Natural killer cell (primary cell): ENCODE results near the gene FMN1. TPM values are rescaled to one million over a fixed set of nuclear protein-coding genes. Genes with fewer than 3 reads are reported as not detected.

ENCODE experiments used
- ATAC-seq, 3 donors: fragments of 150-1000 bp in 2 of 3; fragments of 200-7000 bp in 1 of 3; cut with Tn5 transposase; 1 replicate in 1 of 3; 2 replicates in 2 of 3; pipeline ENCODE4 v1.10.0; 2021; ENCODE audit warnings: mild to moderate bottlenecking in 2 of 3, moderate library complexity in 2 of 3
- DNase-seq, 2 donors: peaks; one replicate each; pipeline versions ENCODE4 v3.0.0 to v3.0.0-alpha.2; 2013 to 2021; ENCODE audit warnings: mixed read lengths in 1 of 2
- H3K27ac ChIP-seq: one replicate; pipeline ENCODE4 v1.5.1; 2013; ENCODE audit warnings: mild to moderate bottlenecking, low read length
- H3K27me3 ChIP-seq: one replicate; pipeline ENCODE4 v1.6.1; 2013; ENCODE audit warnings: low read length; ENCODE audit not compliant: control insufficient read depth, insufficient read depth
- H3K36me3 ChIP-seq: one replicate; pipeline ENCODE4 v1.6.1; 2013; ENCODE audit warnings: low read length; ENCODE audit not compliant: control insufficient read depth, insufficient read depth
- H3K4me1 ChIP-seq: one replicate; pipeline ENCODE4 v1.6.1; 2013; ENCODE audit warnings: low read length; ENCODE audit not compliant: control insufficient read depth, insufficient read depth
- H3K4me3 ChIP-seq: one replicate; pipeline ENCODE4 v1.5.1; 2013; ENCODE audit warnings: low read length
- H3K9me3 ChIP-seq: one replicate; pipeline ENCODE4 v1.6.1; 2013; ENCODE audit warnings: low read length; ENCODE audit not compliant: control insufficient read depth, insufficient read depth
- H3K27ac Mint-ChIP-seq, 2 donors: one replicate each; pipeline ENCODE4 v1.8.0; 2022; ENCODE audit warnings: mild to moderate bottlenecking in 2 of 2, mixed read lengths in 2 of 2, moderate library complexity in 1 of 2
- H3K27me3 Mint-ChIP-seq, 2 donors: one replicate each; pipeline ENCODE4 v1.8.0; 2022; ENCODE audit warnings: low read depth in 2 of 2, mixed read lengths in 2 of 2
- H3K36me3 Mint-ChIP-seq: one replicate; pipeline ENCODE4 v1.8.0; 2022; ENCODE audit warnings: mixed read lengths
- H3K4me1 Mint-ChIP-seq, 2 donors: one replicate each; pipeline ENCODE4 v1.8.0; 2022; ENCODE audit warnings: mixed read lengths in 2 of 2
- H3K4me3 Mint-ChIP-seq: one replicate; pipeline ENCODE4 v1.8.0; 2022; ENCODE audit warnings: mild to moderate bottlenecking, moderate library complexity, mixed read lengths
- H3K9me3 Mint-ChIP-seq, 2 donors: one replicate each; pipeline ENCODE4 v1.8.0; 2022; ENCODE audit warnings: mixed read lengths in 2 of 2
- WGBS: methylation state at CpG from one replicate; pipeline ENCODE4 v1.1.7; 2013; ENCODE audit warnings: missing lambda C conversion rate; ENCODE audit not compliant: insufficient coverage; 5-methylcytosine and 5-hydroxymethylcytosine counted together
- intact Hi-C: fragments of 100-400 bp; cut with micrococcal nuclease; formaldehyde crosslinking; loops from one replicate; pipeline ENCODE4 v1.14.2; 2022
- total RNA-seq, 4 donors: library from RNA; stranded (reverse); fragments of 120-200 nt in 1 of 4; gene quantifications; one replicate each; pipeline versions ENCODE4 v1.2.3 to v1.2.4, GENCODE V29; 2013 to 2022
- TF ChIP-seq, protein P1 (sequence below): fragments of 200-600 bp; IDR thresholded peaks from one replicate; pipeline ENCODE4 v1.8.0; 2022; ENCODE audit warnings: antibody characterized with exemption

Gene FMN1
- total RNA-seq, 3 donors from 2014 or later (not counting 1 experiment from before 2014, with no cell fraction given) = 2.0 to 19.2 (median 2.2) TPM

DNA sequence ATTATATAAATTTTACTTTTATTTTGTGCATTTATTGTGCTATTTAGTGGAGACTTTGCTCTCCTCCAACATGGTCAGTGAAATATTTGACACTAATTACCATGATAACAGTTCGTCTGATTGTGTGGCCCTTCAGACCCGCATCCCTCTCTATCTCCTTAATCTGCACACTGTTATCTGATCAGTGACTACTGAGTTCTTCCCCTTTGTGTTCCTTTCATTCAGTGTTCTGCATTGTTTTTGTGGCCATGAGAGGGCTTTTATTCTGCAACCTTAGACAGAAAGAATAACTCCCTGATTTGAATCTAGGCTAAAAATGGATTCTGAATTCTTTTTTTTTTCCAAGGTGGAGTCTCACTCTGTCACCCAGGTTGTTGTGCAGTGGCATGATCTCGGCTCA lies 11.9 kb upstream of the FMN1 start:
- H3K36me3 Mint-ChIP-seq = no peaks in the 10 kb centered on the region
- WGBS = 63% methylated on average over 3 of the region's 3 CpGs
- DNase-seq (no peak), ATAC-seq (peak in 1 of 3 donors; percentile 71)
- H3K27me3 Mint-ChIP-seq = no peaks in the 10 kb centered on the region
- Histone ChIP-seq H3K4me3 (no peak overlapping the region), H3K27ac (no peak overlapping the region), H3K27me3 (no peaks in the 10 kb centered on the region), H3K9me3 (no peaks in the 10 kb centered on the region), H3K4me1 (peaks cover 4% of the 10 kb centered on the region), H3K36me3 (no peaks in the 10 kb centered on the region)
- H3K27ac Mint-ChIP-seq = no peak overlapping the region
- H3K9me3 Mint-ChIP-seq = no peaks in the 10 kb centered on the region
- intact Hi-C loops = no loop called here
- TF ChIP-seq, protein P1, sequence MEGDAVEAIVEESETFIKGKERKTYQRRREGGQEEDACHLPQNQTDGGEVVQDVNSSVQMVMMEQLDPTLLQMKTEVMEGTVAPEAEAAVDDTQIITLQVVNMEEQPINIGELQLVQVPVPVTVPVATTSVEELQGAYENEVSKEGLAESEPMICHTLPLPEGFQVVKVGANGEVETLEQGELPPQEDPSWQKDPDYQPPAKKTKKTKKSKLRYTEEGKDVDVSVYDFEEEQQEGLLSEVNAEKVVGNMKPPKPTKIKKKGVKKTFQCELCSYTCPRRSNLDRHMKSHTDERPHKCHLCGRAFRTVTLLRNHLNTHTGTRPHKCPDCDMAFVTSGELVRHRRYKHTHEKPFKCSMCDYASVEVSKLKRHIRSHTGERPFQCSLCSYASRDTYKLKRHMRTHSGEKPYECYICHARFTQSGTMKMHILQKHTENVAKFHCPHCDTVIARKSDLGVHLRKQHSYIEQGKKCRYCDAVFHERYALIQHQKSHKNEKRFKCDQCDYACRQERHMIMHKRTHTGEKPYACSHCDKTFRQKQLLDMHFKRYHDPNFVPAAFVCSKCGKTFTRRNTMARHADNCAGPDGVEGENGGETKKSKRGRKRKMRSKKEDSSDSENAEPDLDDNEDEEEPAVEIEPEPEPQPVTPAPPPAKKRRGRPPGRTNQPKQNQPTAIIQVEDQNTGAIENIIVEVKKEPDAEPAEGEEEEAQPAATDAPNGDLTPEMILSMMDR = no peak
- no peak overlapping the region for H3K4me3 Mint-ChIP-seq
- H3K4me1 Mint-ChIP-seq = peaks cover 6 to 16% of the 10 kb centered on the region in 2 donors

DNA sequence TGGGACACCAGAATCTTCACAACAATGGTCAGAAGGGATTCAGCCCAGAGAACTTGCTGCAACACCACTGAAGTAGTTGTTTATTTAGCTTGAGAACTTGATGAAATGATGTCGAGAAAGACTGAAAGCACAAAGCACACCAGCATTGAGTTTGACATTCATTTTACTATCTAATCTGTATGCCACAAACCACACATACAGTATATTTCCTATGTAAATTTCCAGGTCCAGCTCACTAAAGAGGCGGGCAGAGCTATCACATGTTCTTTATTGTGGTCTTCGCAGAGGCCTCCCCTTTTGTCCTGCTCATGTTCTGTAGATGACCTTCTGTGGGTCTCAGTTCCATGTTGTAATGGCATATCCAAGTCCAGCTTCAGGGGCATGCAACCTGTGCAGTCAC lies 10.4 kb upstream of the FMN1 start:
- H3K4me3 ChIP-seq = no peak overlapping the region
- Mint-ChIP-seq H3K4me3 (no peak overlapping the region), H3K9me3 (no peaks in the 10 kb centered on the region), H3K27me3 (no peaks in the 10 kb centered on the region), H3K36me3 (no peaks in the 10 kb centered on the region), H3K27ac (no peak overlapping the region), H3K4me1 (peaks cover 7 to 15% of the 10 kb centered on the region in 2 donors)
- TF ChIP-seq, protein P1 = no peak
- peaks cover 4% of the 10 kb centered on the region for H3K4me1 ChIP-seq
- 46% methylated on average over 3 of the region's 3 CpGs for WGBS
- H3K27me3 ChIP-seq = no peaks in the 10 kb centered on the region
- ATAC-seq (no peak), DNase-seq (no peak)
- H3K27ac ChIP-seq = no peak overlapping the region
- intact Hi-C loops = no loop called here
- no peaks in the 10 kb centered on the region for H3K36me3 ChIP-seq
- no peaks in the 10 kb centered on the region for H3K9me3 ChIP-seq

DNA sequence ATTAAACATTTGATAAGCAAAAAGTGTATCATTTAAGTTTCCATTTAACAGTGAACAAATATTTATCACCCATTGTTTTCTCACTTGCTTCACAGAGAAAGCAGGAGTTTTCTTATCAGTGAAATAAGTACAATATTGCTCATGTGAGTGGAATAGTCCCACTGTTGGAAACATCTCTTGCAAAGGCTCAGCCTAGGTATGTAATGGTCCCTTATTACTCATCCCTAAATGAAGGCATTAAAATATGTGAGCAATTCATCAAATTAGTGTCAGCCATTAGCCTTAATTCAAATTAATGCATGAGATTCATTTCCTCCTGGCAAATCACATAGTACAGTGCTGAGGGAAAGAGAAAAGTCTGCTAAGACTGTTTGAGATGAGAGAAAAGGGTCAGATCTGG lies 9.6 kb upstream of the FMN1 start:
- no peak for DNase-seq
- Mint-ChIP-seq H3K27ac (no peak overlapping the region), H3K9me3 (no peaks in the 10 kb centered on the region), H3K4me3 (no peak overlapping the region), H3K27me3 (no peaks in the 10 kb centered on the region), H3K4me1 (peaks cover 7 to 10% of the 10 kb centered on the region in 2 donors), H3K36me3 (no peaks in the 10 kb centered on the region)
- H3K4me1 ChIP-seq = peaks cover 4% of the 10 kb centered on the region
- no peaks in the 10 kb centered on the region for H3K27me3 ChIP-seq
- no peaks in the 10 kb centered on the region for H3K36me3 ChIP-seq
- no peak overlapping the region for H3K4me3 ChIP-seq
- no peaks in the 10 kb centered on the region for H3K9me3 ChIP-seq
- no peak for ATAC-seq
- intact Hi-C loops = no loop called here
- TF ChIP-seq, protein P1 = no peak
- H3K27ac ChIP-seq = no peak overlapping the region

DNA sequence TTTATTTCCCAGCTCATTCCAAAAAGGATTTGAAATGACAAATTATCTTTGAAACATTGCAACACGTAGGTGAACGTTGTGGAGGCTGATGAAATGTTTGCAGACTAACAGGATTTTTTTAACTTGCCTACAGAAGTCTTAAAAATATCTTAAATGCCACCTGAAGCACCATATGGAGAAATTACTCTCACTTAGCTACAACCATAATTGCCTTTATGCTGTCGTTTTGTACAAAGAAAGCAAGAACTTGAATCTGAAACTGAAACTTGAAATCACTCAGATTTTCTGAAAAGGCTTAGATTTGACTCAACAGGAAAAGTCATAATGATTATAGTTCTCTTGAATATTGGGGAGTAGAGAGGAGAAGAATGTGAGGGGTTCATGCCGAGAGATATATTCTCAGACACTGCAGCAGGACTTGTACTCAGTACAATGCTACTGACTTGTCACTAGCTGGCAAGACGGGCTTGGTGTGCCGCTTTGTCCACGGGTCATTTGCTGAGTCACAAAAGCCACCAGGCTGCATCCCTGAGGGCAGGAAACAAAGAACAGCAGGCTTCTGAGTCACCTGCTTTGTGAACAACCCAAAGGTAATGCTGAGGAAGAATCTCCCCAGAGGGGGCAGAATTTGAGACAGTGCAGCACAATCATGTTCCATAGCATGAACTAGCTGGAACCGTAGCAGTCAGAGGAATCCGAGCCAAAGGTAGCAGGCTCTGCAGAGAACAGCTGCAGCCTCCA lies 7.1 kb upstream of the FMN1 start:
- intact Hi-C loops = no loop called here
- H3K36me3 Mint-ChIP-seq = no peaks in the 10 kb centered on the region

More for the DNA sequence above, 7.1 kb upstream of the FMN1 start:
- Mint-ChIP-seq H3K27ac (peak overlapping the region; percentile 9 to 90), H3K4me1 (peaks cover 7 to 10% of the 10 kb centered on the region in 2 donors), H3K27me3 (no peaks in the 10 kb centered on the region), H3K4me3 (peak overlapping the region; percentile 66), H3K9me3 (no peaks in the 10 kb centered on the region)
- TF ChIP-seq, protein P1 = no peak
- no peaks in the 10 kb centered on the region for H3K9me3 ChIP-seq
- WGBS = 27% methylated on average over 9 of the region's 9 CpGs
- no peaks in the 10 kb centered on the region for H3K36me3 ChIP-seq
- peak overlapping the region; percentile 22 for H3K4me3 ChIP-seq
- peak; percentile 28 to 55 for DNase-seq
- ATAC-seq = peak; percentile 61 to 92 (median 70)
- peaks cover 4% of the 10 kb centered on the region for H3K4me1 ChIP-seq
- H3K27me3 ChIP-seq = no peaks in the 10 kb centered on the region
- H3K27ac ChIP-seq = peak overlapping the region; percentile 23
